Skin of body (tissue), 2 donors: ENCODE data around the gene NIT1. TPM values are rescaled to one million over a fixed set of nuclear protein-coding genes. Genes with fewer than 3 reads are reported as not detected.

Experiments
- DNase-seq: peaks from one replicate; lab custom pipeline; 2025; lab: John Stamatoyannopoulos, UW
- total RNA-seq: library from RNA; depleted of rRNA; stranded (reverse); fragments of >200 nt; gene quantifications from one replicate; pipeline ENCODE4 v1.2.3, GENCODE V29; 2014

NIT1 gene
- total RNA-seq, 1 donor from 2014 or later = 19.3 TPM

DNA sequence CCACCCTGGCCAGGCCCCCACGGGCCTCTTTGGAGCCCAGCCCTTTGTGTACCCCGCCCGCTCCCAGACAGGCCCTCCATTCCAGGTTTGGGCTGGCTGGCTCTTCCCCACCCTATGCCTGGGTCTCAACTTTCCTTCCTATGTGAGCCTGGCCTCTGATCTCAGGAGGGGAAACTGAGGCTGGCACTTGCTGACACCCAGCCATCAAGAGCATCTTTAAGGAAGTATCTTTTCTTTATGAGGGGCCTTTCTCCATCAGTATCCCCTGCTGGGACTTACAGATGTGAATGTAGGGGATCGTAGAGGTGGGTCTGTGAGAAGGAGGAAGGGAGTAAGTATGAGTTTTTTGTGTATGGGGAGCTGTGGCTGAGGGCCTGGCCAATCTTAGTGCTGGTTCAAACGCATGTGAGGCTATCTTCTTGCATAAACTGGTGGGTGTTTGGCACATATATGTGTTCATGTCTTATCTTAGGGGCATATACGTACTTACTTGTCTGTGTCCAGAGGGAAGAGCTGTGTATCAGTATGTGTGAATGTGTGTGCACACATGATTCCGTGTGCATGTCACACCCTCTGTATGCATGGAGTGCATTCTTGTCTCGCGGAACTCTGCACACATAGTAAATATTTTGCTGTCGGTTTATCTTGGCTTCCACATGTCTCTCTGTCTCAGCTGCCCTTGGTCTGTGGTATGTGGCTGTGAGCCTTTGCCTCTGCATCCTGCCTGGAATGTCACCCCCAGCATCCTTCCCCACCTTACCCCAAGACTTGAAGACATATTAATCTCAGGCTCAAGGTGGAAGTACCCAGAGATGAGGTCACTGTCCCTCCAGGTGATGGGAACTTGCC is 33.9 kb upstream of the NIT1 start:
- no peak for DNase-seq

DNA sequence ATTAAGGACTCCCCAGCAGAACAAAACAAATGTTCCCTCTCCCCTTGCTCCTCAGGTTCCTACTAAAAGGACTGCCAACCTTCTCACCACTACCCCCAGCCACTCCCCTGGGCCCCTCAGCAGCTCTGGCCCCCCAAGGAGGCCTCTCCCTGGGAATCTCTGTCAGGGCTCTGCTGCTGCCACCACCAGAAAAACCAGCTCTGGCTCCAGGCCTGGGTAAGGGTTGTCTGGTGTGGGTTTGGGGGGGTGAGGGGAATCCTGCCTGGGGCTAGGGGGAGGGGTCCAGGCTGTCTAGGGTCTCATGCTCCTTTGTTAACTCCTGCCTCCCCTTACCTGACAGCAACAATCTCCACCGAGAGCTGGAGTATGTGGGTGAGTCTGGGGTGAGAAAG is 33.3 kb upstream of the NIT1 start:
- no peak for DNase-seq

- no peak for DNase-seq
Observed at GRCh38 chr1:161085165-161085564, 32.7 kb upstream of the NIT1 start.

- no peak for DNase-seq
Observed at GRCh38 chr1:161086457-161086856, 31.4 kb upstream of the NIT1 start.

GRCh38 chr1:161088587-161089110 is 29.3 kb upstream of the NIT1 start:
- DNase-seq = no peak

DNA sequence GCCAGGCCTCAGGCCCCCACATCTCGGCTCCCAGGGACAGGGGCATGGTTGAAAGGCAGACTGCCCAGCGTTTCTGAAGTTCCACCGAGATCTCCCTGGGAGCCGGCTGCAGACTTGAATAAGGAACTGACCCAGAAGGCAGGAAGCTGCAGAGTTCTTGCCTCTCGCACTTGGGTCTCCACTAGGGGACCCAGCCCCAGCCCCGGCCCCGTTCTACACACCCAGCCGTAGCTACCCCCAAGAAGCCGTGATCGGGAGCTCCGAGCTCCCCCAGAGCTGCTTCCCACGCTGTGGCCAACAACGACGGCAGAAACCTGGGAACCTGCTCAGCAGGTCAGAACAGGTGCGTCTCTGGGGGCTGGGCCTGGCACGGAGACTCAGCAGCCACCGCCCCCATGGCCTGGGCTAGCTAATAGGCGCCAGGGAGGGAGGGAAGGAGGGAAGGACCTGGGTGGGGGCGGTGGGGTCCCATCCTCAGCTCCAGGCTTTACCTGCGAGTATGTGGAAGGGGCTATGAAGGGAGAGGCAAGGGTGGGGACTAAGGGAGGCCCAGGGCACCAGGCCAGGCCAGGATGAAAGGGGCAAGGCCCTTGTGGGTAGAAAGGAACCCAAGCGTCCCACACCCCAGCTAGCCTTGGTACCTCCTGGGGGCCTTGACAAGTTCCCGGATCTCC is 28.5 kb upstream of the NIT1 start, which contains the start of gene NECTIN4:
Gene NECTIN4 (minus strand): TSS at position 308 of the 674 bp plus-strand sequence. CDS start 262 bp downstream, at position 46.
- no peak for DNase-seq

DNA sequence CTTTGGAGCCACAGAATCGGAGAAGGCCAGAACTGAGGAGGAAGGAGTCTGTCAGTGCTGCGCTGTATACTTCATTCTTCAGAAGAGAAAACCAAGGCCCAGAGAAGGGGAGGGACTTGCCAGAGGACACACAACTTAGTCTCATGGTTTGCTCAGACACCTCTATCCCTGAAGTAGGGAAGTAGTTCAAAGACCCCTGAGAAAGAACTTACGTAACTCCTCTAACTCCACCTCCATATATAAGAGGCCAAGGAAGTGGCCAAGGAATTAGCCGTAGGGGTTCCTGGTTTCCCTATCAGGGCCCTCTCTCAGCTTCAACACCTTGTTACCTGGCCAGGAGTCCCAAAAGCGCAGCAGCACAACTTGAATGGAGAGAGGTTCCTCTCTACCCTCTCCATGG is 28.0 kb upstream of the NIT1 start:
- no peak for DNase-seq

DNA sequence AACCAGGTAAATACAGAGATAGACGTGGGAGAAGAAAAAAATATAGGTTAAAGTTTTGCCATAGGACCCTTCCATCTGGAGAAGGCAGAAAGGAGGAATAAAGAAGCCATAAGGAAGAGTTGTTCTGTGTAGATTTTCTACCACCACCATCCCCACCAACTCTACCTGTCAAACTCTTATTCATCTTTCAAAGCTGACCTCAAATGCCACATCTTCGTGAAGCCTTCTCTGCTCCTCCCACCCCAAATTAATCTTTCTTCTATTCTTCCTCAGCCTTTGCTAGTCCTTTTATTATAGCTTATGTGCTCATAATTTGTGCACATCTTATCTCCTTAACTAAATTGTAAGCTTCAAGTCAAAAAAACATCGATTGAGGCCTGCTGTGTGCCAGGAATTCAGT is 27.3 kb upstream of the NIT1 start:
- DNase-seq = no peak

DNA sequence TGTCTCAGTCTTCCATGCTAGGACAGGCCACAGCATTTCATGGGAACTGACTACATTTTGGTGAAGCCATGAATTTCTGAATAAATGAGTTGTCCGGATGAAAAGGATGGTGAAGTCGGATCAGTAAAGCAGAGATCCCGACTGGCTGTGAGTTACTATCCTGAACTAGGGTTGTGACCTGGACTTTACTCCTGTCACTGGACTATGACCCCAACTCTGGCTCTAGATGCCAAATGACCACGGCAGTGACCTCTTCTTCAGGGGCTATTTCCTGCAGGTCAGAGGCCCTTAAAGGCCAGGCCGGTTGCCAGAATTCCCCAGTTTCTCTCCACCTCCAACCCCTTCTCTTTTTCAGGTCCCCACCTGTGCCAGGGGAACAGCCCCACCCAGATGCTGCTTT is 26.8 kb upstream of the NIT1 start:
- no peak for DNase-seq

DNA sequence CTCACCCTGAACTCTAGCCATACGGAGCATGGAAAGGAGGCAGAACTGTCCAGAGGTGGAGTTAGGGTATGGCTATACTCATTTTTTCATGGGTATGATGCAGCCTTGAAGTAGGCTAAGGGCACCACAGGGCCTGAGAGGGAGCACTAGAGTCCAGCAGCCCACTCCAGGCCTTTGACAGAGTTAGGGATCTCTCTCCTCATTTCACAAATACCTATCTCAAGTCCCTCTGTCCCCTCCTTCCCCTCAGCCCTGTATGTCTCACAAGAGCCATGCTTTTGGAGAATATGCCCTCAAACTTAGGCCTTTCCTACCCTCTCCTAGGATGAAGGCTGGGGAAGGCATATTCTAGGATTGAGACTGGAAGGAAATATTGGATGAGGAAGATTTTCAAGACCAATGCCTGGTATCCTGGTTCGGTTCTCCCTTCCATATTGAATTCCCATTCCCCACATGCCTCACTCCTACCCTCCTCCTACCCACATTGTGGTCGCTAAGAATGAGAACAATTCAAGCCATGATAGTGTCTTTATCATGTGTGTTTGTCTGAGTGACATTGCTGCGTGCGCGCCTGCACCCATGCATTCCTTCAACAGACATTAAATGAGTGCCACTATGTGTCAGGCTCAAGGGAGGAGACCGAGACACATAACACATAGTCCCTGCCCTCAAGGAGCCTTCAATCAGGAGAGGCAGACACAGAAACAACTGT is 26.0 kb upstream of the NIT1 start:
- no peak for DNase-seq

DNA sequence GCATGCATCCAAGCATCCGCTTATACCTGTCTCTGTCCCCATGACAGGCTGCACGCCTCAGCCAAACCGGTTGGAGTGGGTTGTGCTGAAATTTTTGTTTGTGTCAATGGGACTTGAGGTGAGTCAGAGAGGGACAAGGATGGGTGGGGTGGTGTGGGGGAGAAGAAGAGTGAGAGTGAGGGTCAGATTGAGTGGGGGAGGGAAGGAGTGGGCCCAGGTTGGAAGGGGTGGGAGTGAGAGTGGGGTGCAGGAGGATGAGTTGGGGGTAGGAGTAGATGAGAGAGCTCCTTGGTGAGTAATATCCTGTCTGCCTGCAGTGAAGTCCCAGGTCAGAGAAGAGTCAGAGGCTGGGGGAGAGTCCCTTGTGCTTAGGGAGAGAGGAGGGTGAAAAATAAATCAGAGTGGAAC is 25.3 kb upstream of the NIT1 start:
- DNase-seq = no peak

DNA sequence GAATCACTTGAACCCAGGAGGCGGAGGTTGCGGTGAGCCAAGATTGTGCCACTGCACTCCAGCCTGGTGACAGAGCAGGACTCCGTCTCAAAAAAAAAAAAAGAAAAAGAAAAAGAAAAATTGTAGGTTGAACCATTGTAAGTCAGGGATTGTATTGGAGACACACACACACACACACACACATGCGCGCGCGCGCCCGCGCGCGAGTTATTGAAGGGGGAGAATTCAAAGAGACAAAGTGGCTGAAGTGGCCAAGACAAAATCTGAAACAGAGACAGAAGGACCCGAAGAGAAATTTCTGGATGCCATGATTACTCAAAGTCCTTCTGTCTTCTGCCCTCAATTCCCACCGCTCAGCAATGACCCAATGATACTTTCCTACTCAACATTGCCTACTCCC is 23.4 kb upstream of the NIT1 start:
- DNase-seq = no peak

DNA sequence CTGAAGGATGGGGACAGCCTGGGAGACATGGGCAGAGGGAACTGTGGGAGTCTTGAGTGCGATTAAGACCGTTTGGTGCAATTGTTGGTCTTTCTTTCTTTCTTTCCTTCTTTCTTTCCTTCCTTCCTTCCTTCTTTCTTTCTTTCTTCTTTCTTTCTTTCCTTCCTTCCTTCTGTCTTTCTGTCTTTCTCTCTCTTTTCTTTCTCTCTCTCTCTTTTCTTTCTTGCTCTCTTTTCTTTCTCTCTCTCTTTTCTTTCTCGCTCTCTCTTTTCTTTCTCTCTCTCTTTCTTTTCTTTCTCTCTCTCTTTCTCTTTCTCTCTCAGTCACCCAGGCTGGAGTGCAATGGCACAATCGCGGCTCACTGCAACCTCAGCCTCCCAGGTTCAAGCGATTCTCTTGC is 22.7 kb upstream of the NIT1 start:
- no peak for DNase-seq

DNA sequence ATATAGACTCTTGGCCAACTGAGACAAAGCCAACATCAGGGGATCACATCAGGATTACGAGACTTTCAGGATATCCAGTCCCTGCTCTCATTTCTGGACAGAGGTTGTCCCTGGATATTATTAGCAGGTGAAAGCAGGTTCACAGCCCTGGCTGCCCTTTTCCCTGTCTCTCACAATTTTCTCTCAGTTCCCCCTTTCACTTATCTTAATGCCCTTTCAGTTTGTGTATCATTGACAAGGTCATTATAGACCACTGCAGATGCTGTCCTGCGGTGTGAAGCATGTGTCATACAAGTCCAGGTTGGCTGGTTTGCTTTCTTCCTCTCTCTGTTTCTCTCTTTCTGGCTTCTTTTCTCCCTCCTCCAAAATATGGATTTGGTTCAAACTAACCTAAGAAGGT is 21.9 kb upstream of the NIT1 start:
- DNase-seq = no peak

- peak; percentile 43 for DNase-seq
Observed at GRCh38 chr1:161096530-161096929, 21.4 kb upstream of the NIT1 start.

DNA sequence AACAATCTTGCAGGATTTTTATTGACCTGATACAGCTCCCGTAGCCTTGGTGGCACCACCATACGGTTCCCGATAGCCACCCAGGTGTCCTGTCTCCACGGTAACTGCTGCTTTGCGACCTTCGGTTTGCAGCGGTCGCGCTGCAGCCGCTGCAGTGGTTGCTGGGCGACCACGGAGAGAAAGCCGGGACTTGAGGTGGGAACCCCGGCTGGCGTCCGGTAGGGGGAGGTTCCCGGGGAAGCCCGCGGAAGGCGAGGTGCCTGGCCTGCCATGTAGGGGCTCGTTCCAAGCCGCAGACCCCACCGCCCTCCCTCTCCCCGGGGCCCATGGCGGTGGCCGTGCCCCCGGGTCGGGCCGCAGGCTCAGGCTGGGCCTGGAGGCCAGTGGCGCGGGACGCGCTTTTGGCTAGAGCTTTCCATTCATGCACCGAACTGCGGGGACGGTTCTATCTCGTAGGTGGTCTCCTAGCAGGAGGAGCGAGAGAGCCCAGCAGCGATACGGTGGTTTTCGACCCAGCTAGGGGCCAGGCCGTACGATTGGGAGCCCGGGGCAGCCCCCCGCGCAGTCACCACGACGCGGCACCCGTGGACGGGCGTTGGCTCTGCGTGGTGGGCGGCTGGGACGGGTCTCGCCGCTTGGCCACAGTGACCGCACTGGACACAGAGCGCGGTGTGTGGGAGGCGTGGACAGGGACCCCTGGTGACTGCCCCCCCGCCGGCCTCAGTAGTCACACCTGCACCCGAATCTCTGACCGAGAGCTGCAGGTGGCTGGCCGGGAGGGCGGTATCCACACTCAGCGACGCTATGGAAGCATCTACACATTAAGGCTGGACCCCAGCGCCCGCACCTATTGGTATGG is 19.5 kb upstream of the NIT1 start, which contains the start of gene KLHDC9:
Gene KLHDC9 (plus strand): TSS at position 152 of the 859 bp plus-strand sequence. CDS start 175 bp downstream, at position 327.
- peak; percentile 16 for DNase-seq

DNA sequence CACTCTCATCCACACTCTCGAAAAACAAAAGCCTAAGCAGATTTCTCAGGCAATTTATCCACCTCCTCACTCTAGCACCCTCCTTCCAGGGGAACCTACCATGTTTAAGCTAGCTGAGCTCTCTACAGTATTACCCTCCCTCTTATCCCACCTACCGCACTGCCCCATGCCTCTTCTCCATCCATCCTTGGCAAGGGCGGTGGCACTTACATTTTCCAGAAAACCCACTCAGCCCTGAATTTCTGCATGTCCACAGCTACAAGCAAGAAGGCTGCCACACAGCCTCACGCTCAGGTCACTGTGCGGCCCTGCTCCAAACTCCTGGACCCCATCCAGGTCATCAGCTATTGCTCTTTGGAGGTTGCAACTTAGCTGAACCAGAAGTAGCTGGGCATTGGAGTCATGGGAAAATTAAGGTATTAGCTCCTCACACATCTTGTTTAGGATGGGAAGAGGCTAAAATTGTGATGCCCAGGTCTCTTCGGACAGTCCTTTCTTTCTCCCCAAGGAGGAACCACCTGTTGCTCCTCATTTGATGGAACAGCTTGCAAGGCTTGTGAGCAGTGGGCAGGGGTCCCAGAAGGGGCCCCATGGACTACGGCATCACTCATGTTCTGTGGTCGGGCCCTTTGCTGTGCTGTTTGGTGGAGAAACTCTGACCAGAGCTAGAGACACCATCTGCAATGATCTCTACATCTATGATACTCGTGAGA is 18.7 kb upstream of the NIT1 start:
- DNase-seq = no peak

DNA sequence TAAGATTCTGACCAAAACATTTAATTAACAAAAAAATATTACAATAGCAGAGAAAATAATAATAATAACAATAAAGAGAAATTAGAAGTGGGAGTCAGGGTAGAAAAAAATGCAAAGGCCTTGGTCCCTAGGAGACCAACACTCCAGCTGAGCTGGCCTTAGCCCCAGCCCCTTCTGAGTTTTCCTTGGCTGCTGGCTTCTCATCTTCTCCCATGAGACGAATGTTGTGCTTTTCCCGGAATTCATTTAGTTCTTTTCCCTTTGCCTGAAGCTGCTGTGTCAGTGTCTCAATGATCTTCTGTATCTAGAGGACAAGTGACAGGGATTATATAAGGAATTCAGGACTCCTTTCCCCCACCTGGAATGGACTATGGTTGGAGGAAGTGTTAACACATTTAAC is 17.3 kb upstream of the NIT1 start:
- DNase-seq = no peak

- DNase-seq = no peak
Observed at GRCh38 chr1:161106431-161106830, 11.5 kb upstream of the NIT1 start.

DNA sequence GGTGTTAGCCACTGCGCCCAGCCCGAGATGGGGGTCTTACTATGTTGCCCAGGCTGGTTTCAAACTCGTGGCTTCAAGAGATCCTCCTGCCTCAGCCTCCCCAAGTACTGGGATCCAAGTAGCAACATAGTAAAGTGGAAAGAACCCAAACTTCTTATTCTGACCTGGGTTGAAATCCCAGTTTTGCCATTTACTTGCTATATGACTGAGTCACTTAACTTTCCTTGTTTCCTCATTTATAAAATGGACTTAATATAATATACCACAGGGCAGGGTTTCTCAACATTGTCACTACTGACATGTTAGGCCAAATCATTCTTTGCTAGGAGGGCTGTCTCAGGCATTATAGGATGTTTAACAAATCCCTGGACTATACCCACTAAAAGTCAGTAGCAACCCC is 6.8 kb upstream of the NIT1 start:
- no peak for DNase-seq
